Measurements from ENCODE around the gene COL26A1. TPM values are rescaled to one million over a fixed set of nuclear protein-coding genes. Genes with fewer than 3 reads are reported as not detected.
"Not testable (repeated sequence)": the region's sequence is repeated elsewhere in the genome, so short reads cannot be mapped to it uniquely, and the experiment has no call there.

Gene COL26A1
- total RNA-seq, 1 donor: under 0.01 TPM

- DNase-seq (ENCODE audit: low read depth in 2 of 3, low spot score in 2 of 3): no peak
Observed at GRCh38 chr7:101589976-101590662, 227.4 kb downstream of the COL26A1 start.

GRCh38 chr7:101590663-101591435 lies 228.2 kb downstream of the COL26A1 start:
- no peak for DNase-seq (ENCODE audit: low read depth in 2 of 3, low spot score in 2 of 3)

- no peak for DNase-seq (ENCODE audit: low read depth in 2 of 3, low spot score in 2 of 3)
Observed at GRCh38 chr7:101591504-101591903, 228.8 kb downstream of the COL26A1 start.

GRCh38 chr7:101593556-101593955 lies 230.9 kb downstream of the COL26A1 start:
- no peak for DNase-seq (ENCODE audit: low read depth in 2 of 3, low spot score in 2 of 3)

GRCh38 chr7:101594790-101595189 lies 232.1 kb downstream of the COL26A1 start:
- no peak for DNase-seq (ENCODE audit: low read depth in 2 of 3, low spot score in 2 of 3)

- DNase-seq (ENCODE audit: low read depth in 2 of 3, low spot score in 2 of 3): no peak
Observed at GRCh38 chr7:101595246-101595645, 232.6 kb downstream of the COL26A1 start.

GRCh38 chr7:101595766-101596537 lies 233.3 kb downstream of the COL26A1 start:
- DNase-seq (ENCODE audit: low read depth in 2 of 3, low spot score in 2 of 3): no peak

- no peak for DNase-seq (ENCODE audit: low read depth in 2 of 3, low spot score in 2 of 3)
Observed at GRCh38 chr7:101596898-101597297, 234.2 kb downstream of the COL26A1 start.

- DNase-seq (ENCODE audit: low read depth in 2 of 3, low spot score in 2 of 3): no peak
Observed at GRCh38 chr7:101597941-101598340, 235.3 kb downstream of the COL26A1 start.

- DNase-seq (ENCODE audit: low read depth in 2 of 3, low spot score in 2 of 3): no peak
Observed at GRCh38 chr7:101598422-101598985, 235.8 kb downstream of the COL26A1 start.

- no peak for DNase-seq (ENCODE audit: low read depth in 2 of 3, low spot score in 2 of 3)
Observed at GRCh38 chr7:101598986-101599771, 236.5 kb downstream of the COL26A1 start.

GRCh38 chr7:101599787-101600186 lies 237.1 kb downstream of the COL26A1 start:
- no peak for DNase-seq (ENCODE audit: low read depth in 2 of 3, low spot score in 2 of 3)

- no peak for DNase-seq (ENCODE audit: low read depth in 2 of 3, low spot score in 2 of 3)
Observed at GRCh38 chr7:101602082-101602481, 239.4 kb downstream of the COL26A1 start.

GRCh38 chr7:101602484-101603241 lies 240.0 kb downstream of the COL26A1 start:
- DNase-seq (ENCODE audit: low read depth in 2 of 3, low spot score in 2 of 3): peak; percentile 45 to 82 (median 73)

- DNase-seq (ENCODE audit: low read depth in 2 of 3, low spot score in 2 of 3): no peak
Observed at GRCh38 chr7:101604331-101604933, 241.8 kb downstream of the COL26A1 start.

- not testable (repeated sequence) for DNase-seq (ENCODE audit: low read depth in 2 of 3, low spot score in 2 of 3)
Observed at GRCh38 chr7:101604934-101605332, 242.3 kb downstream of the COL26A1 start.

- DNase-seq (ENCODE audit: low read depth in 2 of 3, low spot score in 2 of 3): no peak
Observed at GRCh38 chr7:101605611-101606497, 243.2 kb downstream of the COL26A1 start.

- DNase-seq (ENCODE audit: low read depth in 2 of 3, low spot score in 2 of 3): no peak
Observed at GRCh38 chr7:101606498-101606923, 243.8 kb downstream of the COL26A1 start.
